Suprapubic skin (tissue), 4 donors: ENCODE measurements around the gene ATG5.

Experiments
- CTCF ChIP-seq, 2 donors: fragments of 200-600 bp in 1 of 2; fragments of 450-650 bp in 1 of 2; sonication (generic) in 1 of 2; IDR thresholded peaks; one replicate each; pipeline ENCODE4 v1.5.1; 2016 to 2019; ENCODE audit warnings: antibody characterized with exemption in 2 of 2, mild to moderate bottlenecking in 1 of 2, moderate library complexity in 1 of 2
- EP300 ChIP-seq: sonication (generic); formaldehyde crosslinking; IDR thresholded peaks from one replicate; pipeline ENCODE4 v1.6.1; 2017; ENCODE audit warnings: antibody characterized with exemption
- POLR2A ChIP-seq, 2 donors: fragments of 450-650 bp; IDR thresholded peaks; one replicate each; pipeline ENCODE4 v1.6.1; 2017; ENCODE audit warnings: antibody characterized with exemption in 2 of 2, mild to moderate bottlenecking in 2 of 2, moderate library complexity in 2 of 2
- POLR2AphosphoS5 ChIP-seq, 3 donors: sonication (generic); formaldehyde crosslinking; IDR thresholded peaks; one replicate each; pipeline ENCODE4 v1.6.1; 2017; ENCODE audit warnings: antibody characterized with exemption in 3 of 3

DNA sequence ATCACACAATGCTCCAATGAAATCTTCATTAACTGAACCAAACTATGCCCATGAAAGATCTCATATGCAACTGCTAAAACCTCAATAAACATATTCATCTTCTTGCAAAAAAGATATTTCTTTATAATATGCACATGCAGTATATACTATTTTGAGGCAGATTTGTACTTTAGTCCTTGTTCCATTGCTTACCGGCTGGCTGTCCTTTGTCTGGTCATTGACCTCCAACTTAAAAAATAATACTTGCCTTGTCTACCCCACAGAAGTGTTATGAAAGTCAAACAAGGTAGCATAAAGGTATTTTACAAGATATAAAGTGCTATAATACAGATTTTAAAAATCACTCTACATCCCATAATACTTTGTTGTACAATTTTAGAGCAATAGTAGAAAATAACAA is 88.3 kb downstream of the ATG5 start:
- TF ChIP-seq POLR2A (IDR thresholded peaks at IDR 0.05) (no peak), POLR2AphosphoS5 (IDR thresholded peaks at IDR 0.05) (no peak), CTCF (IDR thresholded peaks at IDR 0.05) (no peak), EP300 (no peak)
